ENCODE measurements around the gene KRTAP9-4. TPM values are rescaled to one million over a fixed set of nuclear protein-coding genes. Genes with fewer than 3 reads are reported as not detected.
"Not testable (repeated sequence)": the region's sequence is repeated elsewhere in the genome, so short reads cannot be mapped to it uniquely, and the experiment has no call there.

Gene KRTAP9-4
- total RNA-seq, 4 donors from 2014 or later, result 0.37 to 177 (median 2.1) TPM; not detected in 1

- intact Hi-C loops (cut with DNase I; ENCODE audit: low total_unique reads), result loop anchor here (10.0 kb wide), 1 partner anchor 465 kb away; no protein-coding TSS in a partner anchor
- no peak for TF ChIP-seq POLR2A (IDR thresholded peaks at IDR 0.05)
- TF ChIP-seq CTCF (IDR thresholded peaks at IDR 0.05), result no peak
- no peak for DNase-seq (ENCODE audit: low spot score in 2 of 2)
- no peak overlapping the region for H3K4me3 ChIP-seq (ENCODE audit: low read depth, poor library complexity, severe bottlenecking)
These were observed 19.4 kb upstream of the KRTAP9-4 start for GRCh38 chr17:41230094-41230493.

- DNase-seq (ENCODE audit: low spot score in 2 of 2), result no peak
- H3K4me3 ChIP-seq (ENCODE audit: low read depth, poor library complexity, severe bottlenecking), result no peak overlapping the region
- intact Hi-C loops (cut with DNase I; ENCODE audit: low total_unique reads), result loop anchor here (10.0 kb wide), 1 partner anchor 467 kb away; no protein-coding TSS in a partner anchor
- TF ChIP-seq CTCF (IDR thresholded peaks at IDR 0.05) (no peak), POLR2A (IDR thresholded peaks at IDR 0.05) (no peak)
- WGBS, 2 donors, result 87 to 90% methylated on average over 6 of the region's 6 CpGs
These were observed 17.8 kb upstream of the KRTAP9-4 start for GRCh38 chr17:41231731-41232130.

- not testable (repeated sequence) for DNase-seq (ENCODE audit: low spot score in 2 of 2); H3K4me3 ChIP-seq (ENCODE audit: low read depth, poor library complexity, severe bottlenecking)
- intact Hi-C loops (cut with DNase I; ENCODE audit: low total_unique reads), result loop anchor here (10.0 kb wide), 1 partner anchor 468 kb away; no protein-coding TSS in a partner anchor
- 88 to 100% methylated on average over 1 of the region's 1 CpG for WGBS, 2 donors
These were observed 16.9 kb upstream of the KRTAP9-4 start, which contains the start of gene KRTAP9-3 for GRCh38 chr17:41232399-41233105. Gene KRTAP9-3 (plus strand): TSS chr17:41232449. CDS start chr17:41232502, 53 bp downstream.

- intact Hi-C loops (cut with DNase I; ENCODE audit: low total_unique reads), result loop anchor here (10.0 kb wide), 1 partner anchor 472 kb away; no protein-coding TSS in a partner anchor
- WGBS, 2 donors, result 71 to 76% methylated on average over 4 of the region's 4 CpGs
- not testable (repeated sequence) for H3K4me3 ChIP-seq (ENCODE audit: low read depth, poor library complexity, severe bottlenecking); DNase-seq (ENCODE audit: low spot score in 2 of 2)
These were observed 12.4 kb upstream of the KRTAP9-4 start for GRCh38 chr17:41237116-41237515.

GRCh38 chr17:41237949-41238437, 11.5 kb upstream of the KRTAP9-4 start, which contains the start of gene KRTAP9-8:
Gene KRTAP9-8 (plus strand): TSS chr17:41237999. CDS start chr17:41238052, 53 bp downstream.
- not testable (repeated sequence) for DNase-seq (ENCODE audit: low spot score in 2 of 2); H3K4me3 ChIP-seq (ENCODE audit: low read depth, poor library complexity, severe bottlenecking)
- intact Hi-C loops (cut with DNase I; ENCODE audit: low total_unique reads), result loop anchor here (10.0 kb wide), 1 partner anchor 473 kb away; no protein-coding TSS in a partner anchor
- 43 to 63% methylated on average over 2 to 3 of the region's 3 CpGs for WGBS, 2 donors

- intact Hi-C loops (cut with DNase I; ENCODE audit: low total_unique reads); H3K4me3 ChIP-seq (ENCODE audit: low read depth, poor library complexity, severe bottlenecking); DNase-seq (ENCODE audit: low spot score in 2 of 2): not testable (repeated sequence)
- WGBS, 2 donors, result 50 to 62% methylated on average over 2 of the region's 2 CpGs
These were observed 2.3 kb upstream of the KRTAP9-4 start for GRCh38 chr17:41246995-41247787.

- H3K4me3 ChIP-seq (ENCODE audit: low read depth, poor library complexity, severe bottlenecking), result no peak overlapping the region
- intact Hi-C loops (cut with DNase I; ENCODE audit: low total_unique reads), result no loop called here
- WGBS, 2 donors, result 94 to 97% methylated on average over 1 of the region's 1 CpG
- DNase-seq (ENCODE audit: low spot score in 2 of 2), result no peak
- TF ChIP-seq CTCF (IDR thresholded peaks at IDR 0.05) (no peak), POLR2A (IDR thresholded peaks at IDR 0.05) (no peak)
These were observed 1.8 kb downstream of the KRTAP9-4 start for GRCh38 chr17:41251261-41251660.
